K562 (cell line): ENCODE measurements around the gene ABCA4. TPM values are rescaled to one million over a fixed set of nuclear protein-coding genes. Genes with fewer than 3 reads are reported as not detected.

Experiments used
- CCNT2 ChIP-seq: IDR thresholded peaks from 2 replicates; pipeline ENCODE4 v1.6.1; 2011; ENCODE audit warnings: borderline replicate concordance, low read depth, mild to moderate bottlenecking, moderate library complexity, mixed read lengths, low read length; ENCODE audit not compliant: insufficient read length; ENCODE audit errors: extremely low read depth
- DIDO1 ChIP-seq: fragments of 450-650 bp; IDR thresholded peaks from 2 replicates; pipeline ENCODE4 v1.6.1; 2016; ENCODE audit warnings: low read depth, missing biosample characterization, missing genetic modification characterization
- HOXB6 ChIP-seq: fragments of 250-450 bp; sonication (Bioruptor Pico); IDR thresholded peaks from 2 replicates; pipeline ENCODE4 v1.5.1; 2022; ENCODE audit warnings: mild to moderate bottlenecking, borderline replicate concordance
- ILF3 ChIP-seq: fragments of 450-650 bp; IDR thresholded peaks from 2 replicates; pipeline ENCODE4 v1.6.1; 2018; ENCODE audit warnings: antibody characterized with exemption, mild to moderate bottlenecking, moderate library complexity, borderline replicate concordance
- MCM2 ChIP-seq: fragments of 450-650 bp; IDR thresholded peaks from 2 replicates; pipeline ENCODE4 v1.6.1; 2017; ENCODE audit warnings: low read depth, mild to moderate bottlenecking
- MITF ChIP-seq: IDR thresholded peaks from 2 replicates; pipeline ENCODE4 v1.6.1; 2014; ENCODE audit warnings: antibody characterized with exemption
- MYBL2 ChIP-seq, 2 experiments: fragments of 450-650 bp in 1 of 2; sonication (generic) in 1 of 2; formaldehyde crosslinking in 1 of 2; IDR thresholded peaks; 2 replicates each; pipeline versions ENCODE4 v1.6.1 to v1.8.1; 2017 to 2022; ENCODE audit warnings: borderline replicate concordance in 1 of 2, inconsistent platforms in 1 of 2, low read depth in 1 of 2, mild to moderate bottlenecking in 1 of 2, missing genetic modification reagents in 1 of 2, moderate library complexity in 1 of 2
- NUFIP1 ChIP-seq: fragments of 450-650 bp; IDR thresholded peaks from 2 replicates; pipeline ENCODE4 v1.6.1; 2018; ENCODE audit not compliant: partially characterized antibody
- PHB2 ChIP-seq: fragments of 450-650 bp; IDR thresholded peaks from 2 replicates; pipeline ENCODE4 v1.6.1; 2017; ENCODE audit warnings: low read depth
- RBFOX2 ChIP-seq: fragments of 200-400 bp; formaldehyde crosslinking; IDR thresholded peaks from 2 replicates; pipeline ENCODE4 v1.6.1; 2017; ENCODE audit warnings: low read depth, mild to moderate bottlenecking, low read length, moderate library complexity
- SAP30 ChIP-seq: fragments of 200-600 bp; sonication (generic); IDR thresholded peaks from 2 replicates; pipeline ENCODE4 v1.6.1; 2012; ENCODE audit warnings: borderline replicate concordance, low read depth, mild to moderate bottlenecking, moderate library complexity, low read length, control low read depth, inconsistent platforms; ENCODE audit not compliant: insufficient read depth, poor library complexity, severe bottlenecking
- SMARCB1 ChIP-seq: IDR thresholded peaks from 2 replicates; pipeline ENCODE4 v1.6.1; 2011; ENCODE audit warnings: improper control_type of control experiment, low read depth; ENCODE audit not compliant: insufficient read length
- TOE1 ChIP-seq, 2 experiments: fragments of 450-650 bp in 1 of 2; sonication (generic) in 1 of 2; formaldehyde crosslinking in 1 of 2; IDR thresholded peaks; 2 replicates each; pipeline versions ENCODE4 v1.7.1 to v1.8.0; 2016 to 2022; ENCODE audit warnings: borderline replicate concordance in 2 of 2, mild to moderate bottlenecking in 2 of 2, antibody characterized with exemption in 1 of 2, inconsistent platforms in 1 of 2, low read depth in 1 of 2, missing genetic modification reagents in 1 of 2, moderate library complexity in 1 of 2
- ZBED1 ChIP-seq: IDR thresholded peaks from 2 replicates; pipeline ENCODE4 v1.6.1; 2014
- ZNF121 ChIP-seq: sonication (generic); formaldehyde crosslinking; conservative IDR thresholded peaks from 2 replicates; pipeline ENCODE4 v1.8.0; 2022; ENCODE audit warnings: missing genetic modification reagents
- ZNF212 ChIP-seq: fragments of 450-650 bp; formaldehyde crosslinking; IDR thresholded peaks from 2 replicates; pipeline ENCODE4 v1.4.0; 2020; ENCODE audit warnings: mild to moderate bottlenecking
- ZNF398 ChIP-seq: fragments of 250-450 bp; sonication (Bioruptor Pico); IDR thresholded peaks from 2 replicates; pipeline ENCODE4 v1.8.0; 2021; ENCODE audit warnings: moderate library complexity, mild to moderate bottlenecking, inconsistent platforms
- ZNF57 ChIP-seq: fragments of 450-650 bp; formaldehyde crosslinking; IDR thresholded peaks from 2 replicates; pipeline ENCODE4 v1.4.0; 2020; ENCODE audit warnings: mild to moderate bottlenecking, moderate library complexity
- polyA plus RNA-seq, 8 experiments: library from polyadenylated mRNA; depleted of rRNA in 4 of 8; stranded (reverse) in 5 of 8; unstranded in 3 of 8; fragments of >200 nt; fragmentation: Nextera tagmentation in 2 of 8; fragmentation: Illumina TruSeq in 1 of 8; extraction: Ambion mirVana in 2 of 8; extraction: Trizol in 1 of 8; gene quantifications; 2 replicates each; pipeline versions ENCODE4 v1.2.1 to v1.2.3, GENCODE V29; 2011 to 2014; ENCODE audit warnings: inconsistent platforms in 1 of 8, missing spikeins in 1 of 8
- total RNA-seq, 7 experiments: library from RNA; depleted of rRNA in 6 of 7; stranded (reverse); fragments of >200 nt in 6 of 7; fragmentation: Illumina TruSeq in 2 of 7; extraction: Trizol in 2 of 7; gene quantifications; 2 replicates each; pipeline versions ENCODE4 v1.2.1 to v1.2.3, GENCODE V29; 2011 to 2021; ENCODE audit warnings: low replicate concordance in 1 of 7
- TF ChIP-seq, protein P1 (sequence below): sonication (generic); formaldehyde crosslinking; IDR thresholded peaks from 2 replicates; pipeline ENCODE4 v1.8.1; 2023; ENCODE audit warnings: mild to moderate bottlenecking, missing genetic modification reagents
- TF ChIP-seq, protein P2 (sequence below): sonication (generic); formaldehyde crosslinking; IDR thresholded peaks from 2 replicates; pipeline ENCODE4 v1.8.0; 2022; ENCODE audit warnings: mild to moderate bottlenecking, missing genetic modification reagents, borderline replicate concordance

ABCA4 gene
- total and polyA plus RNA-seq, 9 of the 15 experiments (the other 6 are each of a cell fraction or from before 2014, with no cell fraction given) = 0.01 to 0.04 TPM; not detected in 7

- TF ChIP-seq, protein P1, sequence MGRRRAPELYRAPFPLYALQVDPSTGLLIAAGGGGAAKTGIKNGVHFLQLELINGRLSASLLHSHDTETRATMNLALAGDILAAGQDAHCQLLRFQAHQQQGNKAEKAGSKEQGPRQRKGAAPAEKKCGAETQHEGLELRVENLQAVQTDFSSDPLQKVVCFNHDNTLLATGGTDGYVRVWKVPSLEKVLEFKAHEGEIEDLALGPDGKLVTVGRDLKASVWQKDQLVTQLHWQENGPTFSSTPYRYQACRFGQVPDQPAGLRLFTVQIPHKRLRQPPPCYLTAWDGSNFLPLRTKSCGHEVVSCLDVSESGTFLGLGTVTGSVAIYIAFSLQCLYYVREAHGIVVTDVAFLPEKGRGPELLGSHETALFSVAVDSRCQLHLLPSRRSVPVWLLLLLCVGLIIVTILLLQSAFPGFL (CRISPR knock-in tag) = no peak
- no peak for TF ChIP-seq DIDO1 (tag)
- TF ChIP-seq CCNT2 = no peak
- TF ChIP-seq ZNF212 = no peak
- TF ChIP-seq ZNF121 (CRISPR knock-in tag) = no peak
- TF ChIP-seq ZNF57 = no peak
- TF ChIP-seq ZNF398 (CRISPR knock-in tag) = no peak
- no peak for TF ChIP-seq MITF
- TF ChIP-seq MCM2 = no peak
- no peak for TF ChIP-seq SAP30
- TF ChIP-seq HOXB6 = no peak
- no peak for TF ChIP-seq ILF3
- TF ChIP-seq MYBL2 (IDR thresholded peaks at IDR 0.05; ENCODE audit: low read depth) = no peak
- TF ChIP-seq MYBL2 (CRISPR knock-in tag; IDR thresholded peaks at IDR 0.05; ENCODE audit: borderline replicate concordance) = no peak
- no peak; the same call in 1 of the 2 replicates for TF ChIP-seq RBFOX2
- TF ChIP-seq NUFIP1 = no peak
- no peak for TF ChIP-seq PHB2
- no peak for TF ChIP-seq ZBED1
- TF ChIP-seq TOE1 (IDR thresholded peaks at IDR 0.05; ENCODE audit: borderline replicate concordance) = no peak; the same call in 1 of the 2 replicates
- no peak for TF ChIP-seq TOE1 (CRISPR knock-in tag; IDR thresholded peaks at IDR 0.05; ENCODE audit: borderline replicate concordance, low read depth)
- TF ChIP-seq SMARCB1 = no peak
- TF ChIP-seq, protein P2, sequence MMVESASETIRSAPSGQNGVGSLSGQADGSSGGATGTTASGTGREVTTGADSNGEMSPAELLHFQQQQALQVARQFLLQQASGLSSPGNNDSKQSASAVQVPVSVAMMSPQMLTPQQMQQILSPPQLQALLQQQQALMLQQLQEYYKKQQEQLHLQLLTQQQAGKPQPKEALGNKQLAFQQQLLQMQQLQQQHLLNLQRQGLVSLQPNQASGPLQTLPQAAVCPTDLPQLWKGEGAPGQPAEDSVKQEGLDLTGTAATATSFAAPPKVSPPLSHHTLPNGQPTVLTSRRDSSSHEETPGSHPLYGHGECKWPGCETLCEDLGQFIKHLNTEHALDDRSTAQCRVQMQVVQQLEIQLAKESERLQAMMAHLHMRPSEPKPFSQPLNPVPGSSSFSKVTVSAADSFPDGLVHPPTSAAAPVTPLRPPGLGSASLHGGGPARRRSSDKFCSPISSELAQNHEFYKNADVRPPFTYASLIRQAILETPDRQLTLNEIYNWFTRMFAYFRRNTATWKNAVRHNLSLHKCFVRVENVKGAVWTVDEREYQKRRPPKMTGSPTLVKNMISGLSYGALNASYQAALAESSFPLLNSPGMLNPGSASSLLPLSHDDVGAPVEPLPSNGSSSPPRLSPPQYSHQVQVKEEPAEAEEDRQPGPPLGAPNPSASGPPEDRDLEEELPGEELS (CRISPR knock-in tag) = no peak
These were observed 106.1 kb downstream of the ABCA4 start (continued) for GRCh38 chr1:94014635-94015488.
